K562 (cell line): ENCODE results near the gene UQCR11. TPM values are rescaled to one million over a fixed set of nuclear protein-coding genes. Genes with fewer than 3 reads are reported as not detected.

Experiments
- ARHGAP35 ChIP-seq: fragments of 450-650 bp; IDR thresholded peaks from 2 replicates; pipeline ENCODE4 v1.6.1; 2018; ENCODE audit not compliant: partially characterized antibody
- CBFA2T2 ChIP-seq: fragments of 450-650 bp; conservative IDR thresholded peaks from 2 replicates; pipeline ENCODE4 v1.6.1; 2017; ENCODE audit warnings: mild to moderate bottlenecking
- CHD1 ChIP-seq: fragments of 200-600 bp; sonication (generic); IDR thresholded peaks from one replicate; pipeline ENCODE4 v1.6.1; 2012; ENCODE audit warnings: mild to moderate bottlenecking, moderate library complexity, low read length, inconsistent platforms
- CTBP1 ChIP-seq: fragments of 450-650 bp; IDR thresholded peaks from 2 replicates; pipeline ENCODE4 v1.6.1; 2016; ENCODE audit warnings: borderline replicate concordance
- ESRRA ChIP-seq: fragments of 450-650 bp; IDR thresholded peaks from 2 replicates; pipeline ENCODE4 v1.6.1; 2014; ENCODE audit warnings: low read depth, mild to moderate bottlenecking, moderate library complexity, borderline replicate concordance
- HNRNPK ChIP-seq: fragments of 200-400 bp; formaldehyde crosslinking; IDR thresholded peaks from one replicate; pipeline ENCODE4 v1.6.1; 2018; ENCODE audit warnings: mild to moderate bottlenecking, low read depth, low read length; ENCODE audit not compliant: poor library complexity, severe bottlenecking
- KLF16 ChIP-seq: IDR thresholded peaks from 2 replicates; pipeline ENCODE4 v1.6.1; 2016; ENCODE audit warnings: antibody characterized with exemption
- LCOR ChIP-seq: sonication (generic); formaldehyde crosslinking; IDR thresholded peaks from 2 replicates; pipeline ENCODE4 v1.8.0; 2022; ENCODE audit warnings: mild to moderate bottlenecking, missing genetic modification reagents
- SIN3A ChIP-seq, 2 experiments: fragments of 150-350 bp in 1 of 2; IDR thresholded peaks; 2 replicates each; pipeline ENCODE4 v1.6.1; 2011 to 2016; ENCODE audit warnings: borderline replicate concordance in 2 of 2, low read depth in 2 of 2, low read length in 2 of 2, mild to moderate bottlenecking in 2 of 2, moderate library complexity in 2 of 2; ENCODE audit not compliant: control insufficient read depth in 1 of 2
- WHSC1 ChIP-seq: IDR thresholded peaks from one replicate; pipeline ENCODE4 v1.6.1; 2012; ENCODE audit warnings: low read length, control low read depth, inconsistent platforms
- ZNF212 ChIP-seq: fragments of 450-650 bp; formaldehyde crosslinking; IDR thresholded peaks from 2 replicates; pipeline ENCODE4 v1.4.0; 2020; ENCODE audit warnings: mild to moderate bottlenecking
- ZNF444 ChIP-seq: fragments of 250-450 bp; sonication (Bioruptor Pico); IDR thresholded peaks from 2 replicates; pipeline ENCODE4 v1.4.0; 2020; ENCODE audit warnings: mild to moderate bottlenecking, moderate library complexity
- ZNF695 ChIP-seq: fragments of 450-650 bp; formaldehyde crosslinking; IDR thresholded peaks from 2 replicates; pipeline ENCODE4 v1.4.0; 2020; ENCODE audit warnings: mild to moderate bottlenecking, moderate library complexity
- polyA plus RNA-seq, 8 experiments: library from polyadenylated mRNA; depleted of rRNA in 4 of 8; stranded (reverse) in 5 of 8; unstranded in 3 of 8; fragments of >200 nt; fragmentation: Nextera tagmentation in 2 of 8; fragmentation: Illumina TruSeq in 1 of 8; extraction: Ambion mirVana in 2 of 8; extraction: Trizol in 1 of 8; gene quantifications; 2 replicates each; pipeline versions ENCODE4 v1.2.1 to v1.2.3, GENCODE V29; 2011 to 2014; ENCODE audit warnings: inconsistent platforms in 1 of 8, missing spikeins in 1 of 8
- total RNA-seq, 7 experiments: library from RNA; depleted of rRNA in 6 of 7; stranded (reverse); fragments of >200 nt in 6 of 7; fragmentation: Illumina TruSeq in 2 of 7; extraction: Trizol in 2 of 7; gene quantifications; 2 replicates each; pipeline versions ENCODE4 v1.2.1 to v1.2.3, GENCODE V29; 2011 to 2021; ENCODE audit warnings: low replicate concordance in 1 of 7
- TF ChIP-seq, protein P1 (sequence below): fragments of 200-600 bp; sonication (generic); IDR thresholded peaks from one replicate; pipeline ENCODE4 v1.6.1; 2012; ENCODE audit warnings: mild to moderate bottlenecking, low read depth, low read length, inconsistent platforms
- TF ChIP-seq, protein P2 (sequence below), 2 experiments: fragments of 450-650 bp; conservative IDR thresholded peaks; 2 replicates each; pipeline ENCODE4 v1.6.1; 2017; ENCODE audit warnings: mild to moderate bottlenecking in 2 of 2, moderate library complexity in 2 of 2

The UQCR11 gene
- total and polyA plus RNA-seq, 9 of the 15 experiments (the other 6 are each of a cell fraction or from before 2014, with no cell fraction given), result 57.6 to 394 (median 259) TPM

DNA sequence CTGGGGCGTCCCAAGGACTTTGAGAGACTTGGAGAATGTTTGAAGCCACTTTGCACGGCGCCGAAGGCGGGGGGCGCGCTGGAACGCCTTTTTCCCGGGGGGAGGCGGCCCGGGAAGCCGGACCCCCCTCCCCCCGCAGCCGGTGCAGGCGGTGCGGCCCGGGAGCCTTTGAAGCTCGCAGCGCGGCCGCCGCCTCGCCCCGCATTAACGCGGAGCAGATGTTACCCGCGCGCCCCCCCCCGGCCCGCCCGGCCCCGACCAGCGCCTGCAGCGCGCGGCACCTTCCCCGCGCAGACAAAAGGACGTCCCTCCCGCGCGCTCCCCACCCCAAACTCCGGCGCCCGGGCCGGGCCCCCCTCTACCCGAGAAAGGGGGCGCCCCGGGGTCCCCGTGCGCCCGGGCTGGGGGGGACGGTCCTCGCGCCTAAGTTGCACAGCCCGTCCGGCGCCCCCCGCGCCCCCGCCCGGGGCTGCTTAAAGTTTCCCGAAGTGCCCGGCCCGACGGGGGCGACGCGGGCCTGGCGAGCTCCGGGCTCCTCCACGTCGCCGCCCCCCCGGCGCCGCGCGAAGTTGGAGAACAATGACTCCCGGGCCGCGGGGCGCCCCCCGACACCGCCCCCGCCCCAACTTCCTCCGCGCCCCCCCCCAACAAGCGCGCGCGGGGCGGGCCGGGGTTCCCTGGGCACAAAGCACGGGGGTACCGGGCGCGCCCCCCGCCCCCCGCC is 46.5 kb upstream of the UQCR11 start (continued):
- TF ChIP-seq, protein P1, sequence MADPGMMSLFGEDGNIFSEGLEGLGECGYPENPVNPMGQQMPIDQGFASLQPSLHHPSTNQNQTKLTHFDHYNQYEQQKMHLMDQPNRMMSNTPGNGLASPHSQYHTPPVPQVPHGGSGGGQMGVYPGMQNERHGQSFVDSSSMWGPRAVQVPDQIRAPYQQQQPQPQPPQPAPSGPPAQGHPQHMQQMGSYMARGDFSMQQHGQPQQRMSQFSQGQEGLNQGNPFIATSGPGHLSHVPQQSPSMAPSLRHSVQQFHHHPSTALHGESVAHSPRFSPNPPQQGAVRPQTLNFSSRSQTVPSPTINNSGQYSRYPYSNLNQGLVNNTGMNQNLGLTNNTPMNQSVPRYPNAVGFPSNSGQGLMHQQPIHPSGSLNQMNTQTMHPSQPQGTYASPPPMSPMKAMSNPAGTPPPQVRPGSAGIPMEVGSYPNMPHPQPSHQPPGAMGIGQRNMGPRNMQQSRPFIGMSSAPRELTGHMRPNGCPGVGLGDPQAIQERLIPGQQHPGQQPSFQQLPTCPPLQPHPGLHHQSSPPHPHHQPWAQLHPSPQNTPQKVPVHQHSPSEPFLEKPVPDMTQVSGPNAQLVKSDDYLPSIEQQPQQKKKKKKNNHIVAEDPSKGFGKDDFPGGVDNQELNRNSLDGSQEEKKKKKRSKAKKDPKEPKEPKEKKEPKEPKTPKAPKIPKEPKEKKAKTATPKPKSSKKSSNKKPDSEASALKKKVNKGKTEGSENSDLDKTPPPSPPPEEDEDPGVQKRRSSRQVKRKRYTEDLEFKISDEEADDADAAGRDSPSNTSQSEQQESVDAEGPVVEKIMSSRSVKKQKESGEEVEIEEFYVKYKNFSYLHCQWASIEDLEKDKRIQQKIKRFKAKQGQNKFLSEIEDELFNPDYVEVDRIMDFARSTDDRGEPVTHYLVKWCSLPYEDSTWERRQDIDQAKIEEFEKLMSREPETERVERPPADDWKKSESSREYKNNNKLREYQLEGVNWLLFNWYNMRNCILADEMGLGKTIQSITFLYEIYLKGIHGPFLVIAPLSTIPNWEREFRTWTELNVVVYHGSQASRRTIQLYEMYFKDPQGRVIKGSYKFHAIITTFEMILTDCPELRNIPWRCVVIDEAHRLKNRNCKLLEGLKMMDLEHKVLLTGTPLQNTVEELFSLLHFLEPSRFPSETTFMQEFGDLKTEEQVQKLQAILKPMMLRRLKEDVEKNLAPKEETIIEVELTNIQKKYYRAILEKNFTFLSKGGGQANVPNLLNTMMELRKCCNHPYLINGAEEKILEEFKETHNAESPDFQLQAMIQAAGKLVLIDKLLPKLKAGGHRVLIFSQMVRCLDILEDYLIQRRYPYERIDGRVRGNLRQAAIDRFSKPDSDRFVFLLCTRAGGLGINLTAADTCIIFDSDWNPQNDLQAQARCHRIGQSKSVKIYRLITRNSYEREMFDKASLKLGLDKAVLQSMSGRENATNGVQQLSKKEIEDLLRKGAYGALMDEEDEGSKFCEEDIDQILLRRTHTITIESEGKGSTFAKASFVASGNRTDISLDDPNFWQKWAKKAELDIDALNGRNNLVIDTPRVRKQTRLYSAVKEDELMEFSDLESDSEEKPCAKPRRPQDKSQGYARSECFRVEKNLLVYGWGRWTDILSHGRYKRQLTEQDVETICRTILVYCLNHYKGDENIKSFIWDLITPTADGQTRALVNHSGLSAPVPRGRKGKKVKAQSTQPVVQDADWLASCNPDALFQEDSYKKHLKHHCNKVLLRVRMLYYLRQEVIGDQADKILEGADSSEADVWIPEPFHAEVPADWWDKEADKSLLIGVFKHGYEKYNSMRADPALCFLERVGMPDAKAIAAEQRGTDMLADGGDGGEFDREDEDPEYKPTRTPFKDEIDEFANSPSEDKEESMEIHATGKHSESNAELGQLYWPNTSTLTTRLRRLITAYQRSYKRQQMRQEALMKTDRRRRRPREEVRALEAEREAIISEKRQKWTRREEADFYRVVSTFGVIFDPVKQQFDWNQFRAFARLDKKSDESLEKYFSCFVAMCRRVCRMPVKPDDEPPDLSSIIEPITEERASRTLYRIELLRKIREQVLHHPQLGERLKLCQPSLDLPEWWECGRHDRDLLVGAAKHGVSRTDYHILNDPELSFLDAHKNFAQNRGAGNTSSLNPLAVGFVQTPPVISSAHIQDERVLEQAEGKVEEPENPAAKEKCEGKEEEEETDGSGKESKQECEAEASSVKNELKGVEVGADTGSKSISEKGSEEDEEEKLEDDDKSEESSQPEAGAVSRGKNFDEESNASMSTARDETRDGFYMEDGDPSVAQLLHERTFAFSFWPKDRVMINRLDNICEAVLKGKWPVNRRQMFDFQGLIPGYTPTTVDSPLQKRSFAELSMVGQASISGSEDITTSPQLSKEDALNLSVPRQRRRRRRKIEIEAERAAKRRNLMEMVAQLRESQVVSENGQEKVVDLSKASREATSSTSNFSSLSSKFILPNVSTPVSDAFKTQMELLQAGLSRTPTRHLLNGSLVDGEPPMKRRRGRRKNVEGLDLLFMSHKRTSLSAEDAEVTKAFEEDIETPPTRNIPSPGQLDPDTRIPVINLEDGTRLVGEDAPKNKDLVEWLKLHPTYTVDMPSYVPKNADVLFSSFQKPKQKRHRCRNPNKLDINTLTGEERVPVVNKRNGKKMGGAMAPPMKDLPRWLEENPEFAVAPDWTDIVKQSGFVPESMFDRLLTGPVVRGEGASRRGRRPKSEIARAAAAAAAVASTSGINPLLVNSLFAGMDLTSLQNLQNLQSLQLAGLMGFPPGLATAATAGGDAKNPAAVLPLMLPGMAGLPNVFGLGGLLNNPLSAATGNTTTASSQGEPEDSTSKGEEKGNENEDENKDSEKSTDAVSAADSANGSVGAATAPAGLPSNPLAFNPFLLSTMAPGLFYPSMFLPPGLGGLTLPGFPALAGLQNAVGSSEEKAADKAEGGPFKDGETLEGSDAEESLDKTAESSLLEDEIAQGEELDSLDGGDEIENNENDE, result no peak
- TF ChIP-seq SIN3A (IDR thresholded peaks at IDR 0.05; ENCODE audit: borderline replicate concordance in 2 of 2, control insufficient read depth in 1 of 2, low read depth in 2 of 2, low read length in 2 of 2) (peak in 1 of 2 experiments; percentile 69; a peak in 1 of 4 replicates), ZNF444 (CRISPR knock-in tag) (no peak), LCOR (CRISPR knock-in tag) (no peak), ARHGAP35 (no peak), CTBP1 (peak; percentile 24; the same call in 1 of the 2 replicates), ZNF212 (CRISPR knock-in tag) (no peak), KLF16 (no peak), WHSC1 (no peak), HNRNPK (no peak), ESRRA (no peak), ZNF695 (no peak), CHD1 (peak; percentile 19), CBFA2T2 (no peak)
- TF ChIP-seq, protein P2, sequence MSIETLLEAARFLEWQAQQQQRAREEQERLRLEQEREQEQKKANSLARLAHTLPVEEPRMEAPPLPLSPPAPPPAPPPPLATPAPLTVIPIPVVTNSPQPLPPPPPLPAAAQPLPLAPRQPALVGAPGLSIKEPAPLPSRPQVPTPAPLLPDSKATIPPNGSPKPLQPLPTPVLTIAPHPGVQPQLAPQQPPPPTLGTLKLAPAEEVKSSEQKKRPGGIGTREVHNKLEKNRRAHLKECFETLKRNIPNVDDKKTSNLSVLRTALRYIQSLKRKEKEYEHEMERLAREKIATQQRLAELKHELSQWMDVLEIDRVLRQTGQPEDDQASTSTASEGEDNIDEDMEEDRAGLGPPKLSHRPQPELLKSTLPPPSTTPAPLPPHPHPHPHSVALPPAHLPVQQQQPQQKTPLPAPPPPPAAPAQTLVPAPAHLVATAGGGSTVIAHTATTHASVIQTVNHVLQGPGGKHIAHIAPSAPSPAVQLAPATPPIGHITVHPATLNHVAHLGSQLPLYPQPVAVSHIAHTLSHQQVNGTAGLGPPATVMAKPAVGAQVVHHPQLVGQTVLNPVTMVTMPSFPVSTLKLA (conservative IDR thresholded peaks at IDR 0.05), result peak in 1 of 2 experiments; percentile 45; a peak in 1 of 4 replicates
